Thyroid gland (tissue), 4 donors: ENCODE measurements around the gene P2RY8. TPM values are rescaled to one million over a fixed set of nuclear protein-coding genes. Genes with fewer than 3 reads are reported as not detected.

Source experiments
- DNase-seq, 2 donors: peaks; one replicate each; pipeline ENCODE4 v3.0.0-alpha.2; 2019
- H3K27ac ChIP-seq, 3 donors: fragments of 200-600 bp; sonication (generic); 1 replicate in 2 of 3; 2 replicates in 1 of 3; pipeline ENCODE4 v1.5.1; 2016 to 2019; ENCODE audit warnings: mild to moderate bottlenecking in 1 of 3, moderate library complexity in 1 of 3
- H3K27me3 ChIP-seq: fragments of 200-600 bp; sonication (generic); one replicate; pipeline ENCODE4 v1.5.1; 2019
- H3K36me3 ChIP-seq, 2 donors: fragments of 200-600 bp; sonication (generic); one replicate each; pipeline ENCODE4 v1.5.1; 2016 to 2019
- H3K4me1 ChIP-seq, 2 donors: fragments of 200-600 bp; sonication (generic); one replicate each; pipeline ENCODE4 v1.5.1; 2017 to 2019
- H3K4me3 ChIP-seq, 3 donors: fragments of 200-600 bp; sonication (generic); replicated peaks in 1 of 3; 1 replicate in 2 of 3; 2 replicates in 1 of 3; pipeline ENCODE4 v1.5.1; 2016; ENCODE audit warnings: mild to moderate bottlenecking in 1 of 3
- H3K9me3 ChIP-seq: fragments of 200-600 bp; sonication (generic); one replicate; pipeline ENCODE4 v1.5.1; 2017
- CTCF ChIP-seq, 6 experiments: fragments of 200-600 bp in 3 of 6; fragments of 450-650 bp in 3 of 6; sonication (generic) in 3 of 6; IDR thresholded peaks; one replicate each; pipeline ENCODE4 v1.5.1; 2016 to 2019; ENCODE audit warnings: antibody characterized with exemption in 6 of 6, mild to moderate bottlenecking in 2 of 6, inconsistent platforms in 1 of 6, moderate library complexity in 1 of 6
- POLR2A ChIP-seq, 2 donors: fragments of 450-650 bp; IDR thresholded peaks; one replicate each; pipeline ENCODE4 v1.6.1; 2017; ENCODE audit warnings: antibody characterized with exemption in 2 of 2, mild to moderate bottlenecking in 2 of 2, moderate library complexity in 1 of 2
- WGBS, 2 donors: methylation state at CpG; one replicate each; pipeline ENCODE4 v1.1.5; 2017; 5-methylcytosine and 5-hydroxymethylcytosine counted together
- intact Hi-C: fragments of 100-400 bp; cut with DNase I; formaldehyde crosslinking; loops from one replicate; pipeline ENCODE4 v1.15.1; 2023
- total RNA-seq, 4 donors: library from RNA; depleted of rRNA; stranded (reverse); fragments of >200 nt; gene quantifications; one replicate each; pipeline ENCODE4 v1.2.3, GENCODE V29; 2016

The P2RY8 gene
- total RNA-seq, 4 donors from 2014 or later, result 2.4 to 11.9 (median 3.0) TPM

DNA sequence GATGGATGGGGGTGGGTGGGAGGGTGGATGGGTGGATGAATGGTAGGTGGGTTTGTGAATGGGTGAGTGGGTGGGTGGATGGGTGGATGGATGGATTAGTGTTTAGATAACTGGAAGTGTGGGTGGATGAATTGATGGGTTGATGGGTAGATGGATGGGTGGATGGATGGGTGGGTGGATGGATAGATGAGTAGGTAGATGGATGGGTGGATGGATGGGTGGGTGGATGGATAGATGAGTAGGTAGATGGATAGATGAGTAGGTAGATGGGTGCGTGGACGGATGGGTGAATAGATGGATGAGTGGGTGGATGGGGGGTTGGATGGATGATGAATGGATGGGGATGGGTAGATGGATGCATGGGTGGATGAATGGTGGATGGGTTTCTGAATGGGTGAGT, 64.0 kb downstream of the P2RY8 start:
- no peak for DNase-seq
- Histone ChIP-seq H3K36me3 (no peaks in the 10 kb centered on the region), H3K4me3 (no peak overlapping the region), H3K4me1 (no peaks in the 10 kb centered on the region), H3K27me3 (peaks cover 4% of the 10 kb centered on the region), H3K9me3 (no peaks in the 10 kb centered on the region), H3K27ac (no peak overlapping the region)
- WGBS, 2 donors, result 88 to 93% methylated on average over 2 of the region's 2 CpGs
- intact Hi-C loops, result no loop called here
- TF ChIP-seq POLR2A (IDR thresholded peaks at IDR 0.05), result no peak
- no peak for TF ChIP-seq CTCF (IDR thresholded peaks at IDR 0.05)

GRCh38 chrX:1468250-1468772, 68.7 kb downstream of the P2RY8 start:
- no peaks in the 10 kb centered on the region for H3K36me3 ChIP-seq
- intact Hi-C loops, result no loop called here
- H3K4me3 ChIP-seq, result no peak overlapping the region
- 61 to 64% methylated on average over 20 of the region's 20 CpGs for WGBS, 2 donors
- DNase-seq, result no peak
- H3K27ac ChIP-seq, result no peak overlapping the region
- H3K27me3 ChIP-seq, result peaks cover 7% of the 10 kb centered on the region
- H3K9me3 ChIP-seq, result no peaks in the 10 kb centered on the region
- TF ChIP-seq POLR2A (IDR thresholded peaks at IDR 0.05) (no peak), CTCF (IDR thresholded peaks at IDR 0.05) (no peak)
- H3K4me1 ChIP-seq, result no peaks in the 10 kb centered on the region

- intact Hi-C loops, result no loop called here
- DNase-seq, result no peak
- peaks cover 7% of the 10 kb centered on the region for H3K27me3 ChIP-seq
- H3K4me3 ChIP-seq, result no peak overlapping the region
- no peaks in the 10 kb centered on the region for H3K36me3 ChIP-seq
- no peaks in the 10 kb centered on the region for H3K9me3 ChIP-seq
- WGBS, 2 donors, result 46 to 54% methylated on average over 19 to 20 of the region's 20 CpGs
- H3K4me1 ChIP-seq, result no peaks in the 10 kb centered on the region
- TF ChIP-seq POLR2A (IDR thresholded peaks at IDR 0.05) (no peak), CTCF (IDR thresholded peaks at IDR 0.05) (no peak)
- no peak overlapping the region for H3K27ac ChIP-seq
These were observed 69.9 kb downstream of the P2RY8 start for GRCh38 chrX:1466971-1467561.

GRCh38 chrX:1466232-1466661, 70.7 kb downstream of the P2RY8 start:
- H3K4me3 ChIP-seq, result no peak overlapping the region
- no peak for TF ChIP-seq CTCF (IDR thresholded peaks at IDR 0.05)
- intact Hi-C loops, result no loop called here
- H3K27ac ChIP-seq, result no peak overlapping the region
- WGBS, 2 donors, result 16 to 27% methylated on average over 30 to 31 of the region's 36 CpGs
- H3K27me3 ChIP-seq, result peaks cover 7% of the 10 kb centered on the region
- no peaks in the 10 kb centered on the region for H3K36me3 ChIP-seq
- H3K9me3 ChIP-seq, result no peaks in the 10 kb centered on the region
- DNase-seq, result no peak
- no peaks in the 10 kb centered on the region for H3K4me1 ChIP-seq

DNA sequence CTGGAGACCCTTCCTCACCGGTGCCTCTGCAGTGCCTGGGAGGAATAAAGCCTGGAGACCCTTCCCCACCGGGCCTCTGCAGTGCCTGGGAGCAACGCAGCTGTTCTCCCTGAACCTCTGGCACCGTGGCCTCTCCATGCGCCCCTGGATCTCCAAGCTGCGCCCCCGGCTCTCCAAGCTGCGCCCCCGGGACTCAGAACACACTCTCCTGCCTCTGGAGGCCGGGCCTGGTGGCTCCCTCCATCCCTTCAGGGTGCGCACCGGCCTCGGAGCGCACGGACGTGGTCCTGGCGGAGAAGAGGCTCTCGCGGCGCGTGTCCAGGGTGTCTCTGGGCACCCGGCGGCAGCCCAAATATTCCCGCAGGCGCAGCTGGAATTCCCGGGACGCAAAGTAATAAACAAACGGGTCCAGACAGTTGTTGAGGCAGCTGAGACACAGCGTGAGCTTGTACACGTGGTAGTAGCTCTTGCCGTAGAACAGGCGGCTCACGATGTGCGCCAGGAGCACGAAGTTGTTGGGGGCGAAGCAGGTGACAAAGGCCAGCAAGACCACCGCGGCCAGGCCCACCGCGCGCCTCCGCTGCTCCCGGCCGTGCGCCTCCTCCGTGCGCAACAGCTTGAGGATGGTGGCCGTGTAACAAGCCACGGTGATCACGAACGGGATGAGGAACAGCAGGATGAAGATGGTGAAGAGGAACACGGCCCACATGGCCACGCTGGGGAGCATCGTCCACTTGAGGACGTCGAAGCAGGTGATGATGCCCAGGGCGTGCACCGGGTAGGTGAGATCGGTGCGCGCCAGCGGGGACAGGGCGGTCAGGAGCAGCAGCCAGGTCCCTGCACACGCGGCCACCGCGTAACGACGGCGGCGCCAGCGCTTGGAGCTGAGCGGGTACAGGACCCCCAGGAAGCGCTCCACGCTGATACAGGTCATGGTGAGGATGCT, 71.4 kb downstream of the P2RY8 start:
- no peak overlapping the region for H3K27ac ChIP-seq
- DNase-seq, result no peak
- TF ChIP-seq CTCF (IDR thresholded peaks at IDR 0.05), result no peak
- no peak for TF ChIP-seq POLR2A (IDR thresholded peaks at IDR 0.05)
- no peak overlapping the region for H3K4me3 ChIP-seq
- H3K4me1 ChIP-seq, result no peaks in the 10 kb centered on the region
- no peaks in the 10 kb centered on the region for H3K36me3 ChIP-seq
- H3K9me3 ChIP-seq, result no peaks in the 10 kb centered on the region
- 52 to 68% methylated on average over 33 to 46 of the region's 75 CpGs for WGBS, 2 donors
- intact Hi-C loops, result no loop called here
- H3K27me3 ChIP-seq, result peaks cover 7% of the 10 kb centered on the region
